Panc1 (cell line): ENCODE results near the gene MBOAT7. TPM values are rescaled to one million over a fixed set of nuclear protein-coding genes. Genes with fewer than 3 reads are reported as not detected.

ENCODE experiments used
- ATAC-seq: fragments of 200-7000 bp; cut with Tn5 transposase; 2 replicates; pipeline ENCODE4 v1.9.1; 2020; ENCODE audit warnings: mild to moderate bottlenecking, moderate library complexity
- BruUV-seq: library from RNA; stranded (reverse); fragments of 400-500 nt; replicated peaks from 2 replicates; lab custom pipeline; 2021; lab: Mats Ljungman, UMichigan
- CTCF ChIA-PET: fragments of 300-600 bp; sonication (Branson Sonifier 250); formaldehyde crosslinking; loops from one replicate; lab custom pipeline; 2022; ENCODE audit warnings: antibody characterized with exemption; lab: Charles Lee
- POLR2A ChIA-PET: fragments of 300-600 bp; sonication (Branson Sonifier 250); formaldehyde crosslinking; loops from one replicate; lab custom pipeline; 2022; ENCODE audit warnings: antibody characterized with exemption; lab: Charles Lee
- DNase-seq: peaks from one replicate; pipeline ENCODE4 v3.0.0-alpha.2; 2010; ENCODE audit warnings: low read depth, low spot score
- H3K27ac ChIP-seq: 2 replicates; pipeline ENCODE4 v1.5.1; 2011; ENCODE audit warnings: mild to moderate bottlenecking, low read length, inconsistent platforms
- H3K27me3 ChIP-seq: fragments of 200-500 bp; sonication (Bioruptor generic); 2 replicates; pipeline ENCODE4 v1.6.0; 2014; ENCODE audit warnings: low read length, inconsistent platforms; ENCODE audit not compliant: control insufficient read depth, insufficient read depth
- H3K36me3 ChIP-seq: fragments of 200-500 bp; sonication (Bioruptor generic); 2 replicates; pipeline ENCODE4 v1.5.1; 2014; ENCODE audit warnings: inconsistent platforms, mild to moderate bottlenecking, low read length, moderate library complexity; ENCODE audit not compliant: control insufficient read depth, insufficient read depth
- H3K4me1 ChIP-seq: 2 replicates; pipeline ENCODE4 v1.5.1; 2011; ENCODE audit warnings: inconsistent platforms, mild to moderate bottlenecking, low read length, moderate library complexity; ENCODE audit not compliant: control insufficient read depth, insufficient read depth
- H3K4me3 ChIP-seq, 2 experiments: 2 replicates each; pipeline ENCODE4 v1.5.1; 2011 to 2012; ENCODE audit warnings: low read depth in 2 of 2, low read length in 2 of 2, mild to moderate bottlenecking in 2 of 2, inconsistent platforms in 1 of 2, moderate library complexity in 1 of 2
- H3K9me3 ChIP-seq: fragments of 200-500 bp; sonication (Bioruptor generic); 2 replicates; pipeline ENCODE4 v1.5.1; 2014; ENCODE audit warnings: low read depth, mild to moderate bottlenecking, inconsistent platforms, low read length, moderate library complexity; ENCODE audit not compliant: control insufficient read depth, insufficient read depth
- CTCF ChIP-seq: fragments of 450-650 bp; IDR thresholded peaks from 2 replicates; pipeline ENCODE4 v1.5.1; 2017; ENCODE audit warnings: mild to moderate bottlenecking
- POLR2AphosphoS5 ChIP-seq: IDR thresholded peaks from 2 replicates; pipeline ENCODE4 v1.6.1; 2012; ENCODE audit warnings: mild to moderate bottlenecking, low read depth, low read length, moderate library complexity
- REST ChIP-seq, 2 experiments: IDR thresholded peaks; 2 replicates each; pipeline ENCODE4 v1.6.1; 2011 to 2012; ENCODE audit warnings: low read depth in 2 of 2, control low read depth in 1 of 2, low read length in 1 of 2, mild to moderate bottlenecking in 1 of 2, moderate library complexity in 1 of 2; ENCODE audit not compliant: insufficient read depth in 1 of 2
- SIN3A ChIP-seq: IDR thresholded peaks from 2 replicates; pipeline ENCODE4 v1.6.1; 2012; ENCODE audit warnings: low read depth, mild to moderate bottlenecking, low read length, moderate library complexity, borderline replicate concordance; ENCODE audit not compliant: insufficient read depth
- TCF7L2 ChIP-seq: IDR thresholded peaks from 2 replicates; pipeline ENCODE4 v1.6.1; 2011; ENCODE audit warnings: mild to moderate bottlenecking, low read depth, low read length, inconsistent platforms
- in situ Hi-C: cut with HindIII; loops from 2 replicates; pipeline ENCODE4 v1.10.0; 2016; ENCODE audit warnings: low sequenced_read_pairs, low pct_unique_long_range_greater_than_20kb
- intact Hi-C: fragments of 100-400 bp; cut with micrococcal nuclease; formaldehyde crosslinking; loops from one replicate; pipeline ENCODE4 v1.10.0; 2022; ENCODE audit not compliant: unreplicated experiment
- total RNA-seq: library from RNA; stranded (reverse); gene quantifications from one replicate; pipeline ENCODE4 v1.2.1, GENCODE V29; 2021; ENCODE audit not compliant: unreplicated experiment

Gene MBOAT7
- total RNA-seq, 1 experiment from 2014 or later = 264 TPM

DNA sequence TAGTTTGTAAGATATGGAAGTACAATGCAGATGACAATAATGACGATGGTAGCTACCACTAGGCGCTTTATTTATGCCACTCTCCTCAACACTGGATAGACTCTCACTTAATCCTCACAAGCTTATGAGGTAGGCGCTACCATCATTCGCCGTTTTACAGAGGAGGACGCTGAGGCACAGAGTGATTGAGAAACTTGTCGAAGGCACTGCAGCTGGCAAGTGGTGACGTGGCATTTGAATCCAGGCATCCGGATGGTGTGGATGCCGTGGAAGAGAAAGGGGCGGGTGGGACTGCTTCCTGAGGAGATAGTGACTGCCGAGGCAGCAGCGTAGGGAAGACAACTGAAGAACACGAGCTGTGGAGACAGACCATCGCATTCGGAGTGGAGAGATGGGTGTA is 10.0 kb upstream of the MBOAT7 start:
- Histone ChIP-seq H3K36me3 (peaks cover 25% of the 10 kb centered on the region), H3K9me3 (no peaks in the 10 kb centered on the region), H3K27ac (peak overlapping the region; percentile 19; the same call in 1 of the 2 replicates), H3K27me3 (no peaks in the 10 kb centered on the region), H3K4me3 (no peak overlapping the region), H3K4me1 (peaks cover 26% of the 10 kb centered on the region)
- 0 out of 2 replicates have a peak, but pooled peaks have one; percentile 30 for TF ChIP-seq POLR2AphosphoS5
- no peak for TF ChIP-seq CTCF
- TF ChIP-seq SIN3A = no peak
- TF ChIP-seq TCF7L2 = no peak
- in situ Hi-C loops (no loop called here), intact Hi-C loops (no loop called here)
- CTCF ChIA-PET = no interaction called here
- ATAC-seq (no peak), DNase-seq (no peak)
- BruUV-seq = no TSS peak
- POLR2A ChIA-PET = interaction anchor here (0.5 to 2.7 kb wide), 3 partner anchors 9 to 852 kb away, joined by 3 to 18 read pairs (median 5); partner anchors contain the start of genes MBOAT7 and TSEN34

DNA sequence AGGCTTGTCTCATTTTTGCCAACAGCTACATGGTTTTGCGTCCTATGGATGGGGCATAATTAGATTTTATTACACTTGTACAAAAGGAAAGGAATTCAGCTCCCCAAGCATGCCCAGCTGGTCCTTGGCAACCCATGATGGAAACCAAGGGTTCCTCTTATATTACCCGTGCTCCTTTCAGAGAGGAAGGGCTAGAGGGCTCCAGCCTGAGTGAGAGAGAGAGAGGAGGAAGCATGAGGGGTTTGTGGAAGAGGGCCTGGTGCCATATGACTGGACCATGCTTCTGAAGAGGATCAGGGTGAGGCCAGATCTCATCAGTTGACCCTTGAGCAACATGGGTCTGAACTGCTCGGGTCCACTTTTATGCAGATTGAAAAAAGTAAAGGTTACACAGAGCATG is 7.7 kb upstream of the MBOAT7 start:
- POLR2A ChIA-PET = no interaction called here
- no TSS peak for BruUV-seq

More for the DNA sequence above, 7.7 kb upstream of the MBOAT7 start:
- Histone ChIP-seq H3K4me1 (peaks cover 10% of the 10 kb centered on the region), H3K4me3 (no peak overlapping the region), H3K36me3 (peaks cover 22% of the 10 kb centered on the region), H3K9me3 (no peaks in the 10 kb centered on the region), H3K27ac (no peak overlapping the region), H3K27me3 (no peaks in the 10 kb centered on the region)
- TF ChIP-seq TCF7L2 = no peak
- no peak for TF ChIP-seq REST (IDR thresholded peaks at IDR 0.05; ENCODE audit: insufficient read depth in 1 of 2, low read depth in 2 of 2, low read length in 1 of 2)
- TF ChIP-seq CTCF = no peak
- no peak for TF ChIP-seq SIN3A
- no peak for TF ChIP-seq POLR2AphosphoS5
- no peak for ATAC-seq
- in situ Hi-C loops = no loop called here
- CTCF ChIA-PET = no interaction called here
- intact Hi-C loops = no loop called here
- no peak for DNase-seq
